Cardiac muscle cell (in vitro differentiated cells and primary cell): ENCODE measurements around the gene SLIT3. TPM values are rescaled to one million over a fixed set of nuclear protein-coding genes. Genes with fewer than 3 reads are reported as not detected.
A peak's percentile ranks its signal among the peaks of the same experiment; 100 is the strongest.

Source experiments
- DNase-seq, 2 donors: peaks; one replicate each; pipeline versions ENCODE4 v3.0.0 to v3.0.0-alpha.2; 2010 to 2017; ENCODE audit warnings: low read depth in 1 of 2, low spot score in 1 of 2
- H3K27ac ChIP-seq: fragments of 200-600 bp; sonication (generic); 2 replicates; pipeline ENCODE4 v1.5.1; 2016
- H3K27me3 ChIP-seq: fragments of 200-600 bp; sonication (generic); 2 replicates; pipeline ENCODE4 v1.6.0; 2016; ENCODE audit warnings: control low read depth
- H3K36me3 ChIP-seq: fragments of 200-600 bp; sonication (generic); 2 replicates; pipeline ENCODE4 v1.5.1; 2016; ENCODE audit warnings: control low read depth
- H3K4me1 ChIP-seq: fragments of 200-600 bp; sonication (generic); 2 replicates; pipeline ENCODE4 v1.8.1; 2017; ENCODE audit warnings: low read depth, mild to moderate bottlenecking, mixed run types
- H3K4me3 ChIP-seq: fragments of 200-600 bp; sonication (generic); 2 replicates; pipeline ENCODE4 v1.5.1; 2016; ENCODE audit warnings: mild to moderate bottlenecking
- H3K9me3 ChIP-seq: fragments of 200-600 bp; sonication (generic); 2 replicates; pipeline ENCODE4 v1.5.1; 2017; ENCODE audit warnings: low read depth, mild to moderate bottlenecking, control low read depth
- polyA plus RNA-seq: library from polyadenylated mRNA; unstranded; fragments of >200 nt; fragmentation: Nextera tagmentation; extraction: Ambion mirVana; gene quantifications from 2 replicates; pipeline ENCODE4 v1.2.1, GENCODE V29; 2016
- total RNA-seq: library from RNA; depleted of rRNA; stranded (reverse); fragments of >200 nt; gene quantifications from 2 replicates; pipeline ENCODE4 v1.2.3, GENCODE V29; 2016
- TF ChIP-seq, protein P1 (sequence below): IDR thresholded peaks from 2 replicates; pipeline ENCODE4 v1.5.1; 2012; ENCODE audit warnings: low read depth, mild to moderate bottlenecking, low read length

Gene SLIT3
- total and polyA plus RNA-seq, 2 experiments from 2014 or later: 50.7 to 111 TPM

DNA sequence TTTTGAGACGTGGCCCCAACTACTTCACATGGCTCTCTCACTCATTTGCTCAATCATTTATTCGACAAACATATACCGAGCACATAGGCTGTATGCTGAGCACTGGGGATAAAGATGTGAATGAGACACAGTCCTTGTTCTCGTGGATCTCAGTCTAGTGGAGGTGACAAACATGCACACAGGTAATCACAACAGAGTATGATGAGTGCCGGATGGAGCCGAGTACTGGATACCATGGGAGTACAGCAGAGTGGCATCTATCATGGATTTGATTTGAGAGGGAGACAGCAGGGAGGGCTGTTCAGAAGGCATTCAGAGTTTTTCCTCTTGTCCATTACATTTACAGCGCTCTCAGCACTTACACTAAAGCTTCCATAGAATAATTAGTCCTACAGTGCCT is 259.8 kb downstream of the SLIT3 start:
- Histone ChIP-seq H3K4me3 (no peak overlapping the region), H3K9me3 (no peaks in the 10 kb centered on the region), H3K27ac (no peak overlapping the region), H3K36me3 (no peaks in the 10 kb centered on the region), H3K4me1 (peaks cover 23% of the 10 kb centered on the region), H3K27me3 (no peaks in the 10 kb centered on the region)
- no peak for DNase-seq
- TF ChIP-seq, protein P1, sequence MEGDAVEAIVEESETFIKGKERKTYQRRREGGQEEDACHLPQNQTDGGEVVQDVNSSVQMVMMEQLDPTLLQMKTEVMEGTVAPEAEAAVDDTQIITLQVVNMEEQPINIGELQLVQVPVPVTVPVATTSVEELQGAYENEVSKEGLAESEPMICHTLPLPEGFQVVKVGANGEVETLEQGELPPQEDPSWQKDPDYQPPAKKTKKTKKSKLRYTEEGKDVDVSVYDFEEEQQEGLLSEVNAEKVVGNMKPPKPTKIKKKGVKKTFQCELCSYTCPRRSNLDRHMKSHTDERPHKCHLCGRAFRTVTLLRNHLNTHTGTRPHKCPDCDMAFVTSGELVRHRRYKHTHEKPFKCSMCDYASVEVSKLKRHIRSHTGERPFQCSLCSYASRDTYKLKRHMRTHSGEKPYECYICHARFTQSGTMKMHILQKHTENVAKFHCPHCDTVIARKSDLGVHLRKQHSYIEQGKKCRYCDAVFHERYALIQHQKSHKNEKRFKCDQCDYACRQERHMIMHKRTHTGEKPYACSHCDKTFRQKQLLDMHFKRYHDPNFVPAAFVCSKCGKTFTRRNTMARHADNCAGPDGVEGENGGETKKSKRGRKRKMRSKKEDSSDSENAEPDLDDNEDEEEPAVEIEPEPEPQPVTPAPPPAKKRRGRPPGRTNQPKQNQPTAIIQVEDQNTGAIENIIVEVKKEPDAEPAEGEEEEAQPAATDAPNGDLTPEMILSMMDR: no peak

DNA sequence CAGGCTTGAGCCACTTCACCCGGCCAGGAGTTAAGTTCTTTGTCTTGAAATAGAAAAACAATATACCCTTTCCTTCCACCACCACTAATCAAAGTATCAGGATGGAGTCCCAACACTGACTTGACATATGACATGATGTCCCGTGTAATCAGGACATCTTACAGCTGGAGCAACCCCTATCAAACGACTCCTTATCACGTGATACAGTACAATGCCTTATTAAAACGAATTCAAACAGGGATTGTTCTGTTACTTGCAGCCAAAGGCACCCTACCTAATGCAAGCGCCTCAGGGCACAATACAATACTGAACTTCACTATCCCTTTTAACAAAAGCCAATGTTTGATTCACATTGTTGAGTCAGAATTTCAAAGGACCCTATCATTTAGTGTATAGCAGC is 261.3 kb downstream of the SLIT3 start:
- no peak overlapping the region for H3K4me3 ChIP-seq
- H3K27ac ChIP-seq: no peak overlapping the region
- no peaks in the 10 kb centered on the region for H3K27me3 ChIP-seq
- H3K9me3 ChIP-seq: no peaks in the 10 kb centered on the region
- DNase-seq: no peak
- peaks cover 19% of the 10 kb centered on the region for H3K4me1 ChIP-seq
- no peaks in the 10 kb centered on the region for H3K36me3 ChIP-seq
- TF ChIP-seq, protein P1: no peak

DNA sequence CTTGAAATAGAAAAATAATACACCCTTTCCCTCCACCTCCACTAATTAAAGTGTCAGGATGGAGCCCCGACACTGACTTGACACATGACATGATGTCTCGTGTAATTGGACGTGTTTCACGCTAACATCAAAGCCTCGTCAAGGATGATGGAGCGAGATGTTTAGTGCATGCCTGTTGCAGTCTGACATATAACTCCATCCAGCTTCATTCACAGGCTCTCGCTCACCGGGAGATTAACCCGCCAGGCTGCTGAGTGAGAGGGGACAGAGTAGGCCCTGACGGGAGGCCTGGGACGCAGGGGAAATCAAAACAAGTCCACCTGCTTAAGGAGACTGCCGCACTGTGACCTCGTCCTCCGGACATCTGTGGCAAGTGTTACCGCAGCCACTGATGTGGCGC is 263.5 kb downstream of the SLIT3 start:
- Histone ChIP-seq H3K36me3 (no peaks in the 10 kb centered on the region), H3K27ac (peak overlapping the region; percentile 19)
- DNase-seq: peak in 1 of 2 donors; percentile 61

DNA sequence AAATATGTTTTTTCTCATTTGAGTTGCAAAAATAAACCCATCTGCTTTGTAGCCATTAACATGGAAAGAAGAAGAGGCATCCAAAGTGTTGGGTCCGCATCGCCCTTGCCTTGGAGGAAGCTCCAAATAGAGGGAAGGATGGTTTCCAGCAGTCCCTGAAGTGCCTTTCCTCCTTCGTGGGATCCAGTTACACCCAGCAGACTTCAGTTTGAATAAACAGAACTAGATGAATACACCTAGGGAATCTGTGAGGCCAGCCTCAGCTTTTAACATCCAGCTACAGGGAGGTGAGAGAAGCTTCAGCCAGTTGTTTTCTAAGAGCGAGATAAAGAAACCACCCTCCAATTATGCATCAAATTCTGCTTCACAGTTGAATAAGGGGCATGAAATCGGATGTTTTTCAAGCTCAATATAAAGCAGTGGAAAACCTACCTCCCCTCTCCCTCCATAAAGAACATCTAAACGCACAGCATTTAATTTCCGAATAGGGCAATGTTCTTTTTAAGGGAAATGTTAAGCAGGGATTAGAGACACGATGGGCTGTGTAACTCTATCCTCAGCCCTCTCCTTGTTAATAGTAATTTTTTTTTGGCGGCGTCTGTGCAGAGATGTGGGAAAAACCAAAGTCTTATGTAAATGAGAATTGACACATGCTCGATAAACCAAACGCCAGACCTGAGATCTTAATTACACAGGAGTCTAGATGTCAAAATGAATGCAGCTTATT is 264.7 kb downstream of the SLIT3 start:
- peak overlapping the region; percentile 19 for H3K27ac ChIP-seq
- H3K36me3 ChIP-seq: no peaks in the 10 kb centered on the region
- peaks cover 19% of the 10 kb centered on the region for H3K4me1 ChIP-seq
- no peaks in the 10 kb centered on the region for H3K9me3 ChIP-seq
- no peak for DNase-seq
- H3K4me3 ChIP-seq: no peak overlapping the region
- TF ChIP-seq, protein P1: no peak
- no peaks in the 10 kb centered on the region for H3K27me3 ChIP-seq

More for the DNA sequence above, 263.5 kb downstream of the SLIT3 start:
- Histone ChIP-seq H3K4me3 (no peak overlapping the region), H3K9me3 (no peaks in the 10 kb centered on the region), H3K4me1 (peaks cover 19% of the 10 kb centered on the region), H3K27me3 (no peaks in the 10 kb centered on the region)
- TF ChIP-seq, protein P1: no peak

DNA sequence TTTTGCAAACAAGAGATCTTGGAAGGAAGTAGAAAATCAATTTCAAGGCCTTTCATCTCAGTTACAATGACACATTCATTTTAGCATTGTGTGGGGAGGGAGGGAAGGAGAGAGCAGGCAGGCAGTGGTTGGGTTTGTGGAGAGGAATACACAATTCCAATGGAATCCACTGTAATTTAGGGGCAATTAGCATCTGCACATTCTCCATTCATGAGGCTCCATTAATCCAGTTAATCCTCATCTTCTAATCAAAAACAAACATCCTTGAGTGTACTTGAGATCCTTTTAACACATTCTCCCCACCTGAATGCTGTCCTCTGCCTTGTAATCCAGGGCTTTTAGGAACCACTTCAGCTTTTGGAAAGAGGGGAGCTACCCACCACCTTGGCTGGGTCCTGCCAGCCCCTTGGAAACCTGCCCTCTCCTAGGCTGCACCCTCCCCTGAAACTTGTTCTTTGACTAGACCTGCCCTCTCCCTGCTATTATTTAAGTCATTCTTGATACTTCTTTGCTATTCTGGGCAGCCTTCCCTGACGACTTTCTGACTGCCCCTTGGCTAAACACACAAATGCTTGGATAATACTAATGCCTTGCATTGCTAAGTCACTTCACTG is 271.2 kb downstream of the SLIT3 start:
- DNase-seq: no peak
- TF ChIP-seq, protein P1: no peak
- Histone ChIP-seq H3K4me3 (no peak overlapping the region), H3K36me3 (no peaks in the 10 kb centered on the region), H3K4me1 (peaks cover 10% of the 10 kb centered on the region), H3K27ac (no peak overlapping the region), H3K9me3 (no peaks in the 10 kb centered on the region), H3K27me3 (no peaks in the 10 kb centered on the region)
